Erythroblast (primary cell): Measurements from ENCODE around the gene TNIK.

Experiments used
- GATA1 ChIP-seq: IDR thresholded peaks from 2 replicates; pipeline ENCODE4 v1.6.1; 2011; ENCODE audit warnings: low read depth, mild to moderate bottlenecking, control low read depth, low read length, moderate library complexity
- POLR2A ChIP-seq: IDR thresholded peaks from 2 replicates; pipeline ENCODE4 v1.6.1; 2011; ENCODE audit warnings: mild to moderate bottlenecking, low read length

DNA sequence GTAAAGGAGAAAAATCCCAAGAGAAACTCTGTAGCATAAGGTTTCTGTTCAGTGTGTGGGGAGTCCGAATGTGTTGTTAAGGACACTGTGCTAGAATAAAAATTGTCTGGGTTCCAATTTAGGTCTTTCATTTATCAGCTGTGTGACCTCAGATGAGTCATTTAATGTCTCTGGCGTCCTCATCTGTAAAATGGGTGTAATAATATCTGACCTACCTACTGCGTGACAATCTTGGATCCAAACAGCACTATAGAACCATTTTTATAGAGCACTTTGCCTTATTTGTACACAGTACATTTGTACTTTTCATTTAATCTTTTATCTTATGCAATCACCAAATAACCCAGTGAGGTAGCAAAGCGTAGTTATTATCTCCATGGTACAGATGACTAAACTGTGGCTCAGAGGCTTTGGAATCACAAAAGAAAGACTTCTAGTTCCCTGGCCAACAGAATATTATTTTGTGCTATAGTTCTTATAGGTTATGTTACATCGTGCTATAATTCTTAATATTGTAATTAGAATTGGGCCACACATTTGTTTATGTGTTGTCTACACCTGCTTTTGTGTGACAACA lies 46.6 kb upstream of the TNIK start:
- TF ChIP-seq POLR2A, result no peak
- TF ChIP-seq GATA1, result no peak
